Measurements from ENCODE around the gene HASPIN.
A peak's percentile ranks its signal among the peaks of the same experiment; 100 is the strongest.

HASPIN gene

GRCh38 chr17:3689262-3690093 lies 34.2 kb upstream of the HASPIN start:
- in situ Hi-C loops (cut with MboI; ENCODE audit: low sequenced_read_pairs, unreplicated experiment), result no loop called here
- no peak for DNase-seq (ENCODE audit: low spot score)
- no peak for TF ChIP-seq CTCF (IDR thresholded peaks at IDR 0.05; ENCODE audit: borderline replicate concordance, control extremely low read depth, extremely low read depth, insufficient read depth, missing control alignments)

DNA sequence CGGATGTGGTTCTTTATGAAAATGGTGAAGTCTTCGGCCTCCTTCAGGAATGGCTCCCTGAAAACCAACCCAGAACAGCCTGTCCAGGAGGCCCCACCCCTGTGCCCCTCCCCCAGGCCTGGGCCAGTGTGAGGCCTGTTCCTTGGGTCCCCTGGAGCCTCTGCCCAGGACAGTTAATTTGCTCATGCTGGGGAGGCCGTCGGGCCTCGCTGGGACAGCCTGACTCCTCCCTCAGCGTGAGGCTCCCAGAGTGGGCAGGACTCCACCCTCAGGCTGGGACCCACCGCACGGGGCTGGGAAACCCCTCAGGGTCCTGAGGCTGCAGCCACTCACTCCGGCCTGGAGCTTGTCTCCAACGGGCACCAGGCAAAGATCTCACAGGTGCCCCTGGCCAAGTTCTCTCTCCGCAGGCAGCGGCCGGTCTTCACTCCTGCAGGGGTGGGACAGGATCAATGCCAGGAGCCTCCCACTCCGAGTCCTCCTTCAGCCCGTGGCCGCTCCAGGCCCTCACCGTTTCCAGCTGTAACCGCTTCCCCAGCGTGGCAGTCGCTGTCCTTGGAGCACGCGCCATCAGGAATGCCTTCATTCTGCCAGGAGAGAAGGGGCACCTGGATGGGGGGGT lies 33.5 kb upstream of the HASPIN start:
- no peak for TF ChIP-seq CTCF (IDR thresholded peaks at IDR 0.05; ENCODE audit: borderline replicate concordance, control extremely low read depth, extremely low read depth, insufficient read depth, missing control alignments)
- DNase-seq (ENCODE audit: low spot score), result peak; percentile 32
- in situ Hi-C loops (cut with MboI; ENCODE audit: low sequenced_read_pairs, unreplicated experiment), result no loop called here

GRCh38 chr17:3691617-3692067 lies 32.1 kb upstream of the HASPIN start:
- TF ChIP-seq CTCF (IDR thresholded peaks at IDR 0.05; ENCODE audit: borderline replicate concordance, control extremely low read depth, extremely low read depth, insufficient read depth, missing control alignments), result peak; percentile 28
- in situ Hi-C loops (cut with MboI; ENCODE audit: low sequenced_read_pairs, unreplicated experiment), result no loop called here
- DNase-seq (ENCODE audit: low spot score), result no peak

GRCh38 chr17:3692346-3692745 lies 31.4 kb upstream of the HASPIN start:
- no peak for TF ChIP-seq CTCF (IDR thresholded peaks at IDR 0.05; ENCODE audit: borderline replicate concordance, control extremely low read depth, extremely low read depth, insufficient read depth, missing control alignments)
- in situ Hi-C loops (cut with MboI; ENCODE audit: low sequenced_read_pairs, unreplicated experiment), result no loop called here
- no peak for DNase-seq (ENCODE audit: low spot score)

- no peak for TF ChIP-seq CTCF (IDR thresholded peaks at IDR 0.05; ENCODE audit: borderline replicate concordance, control extremely low read depth, extremely low read depth, insufficient read depth, missing control alignments)
- in situ Hi-C loops (cut with MboI; ENCODE audit: low sequenced_read_pairs, unreplicated experiment), result no loop called here
- no peak for DNase-seq (ENCODE audit: low spot score)
Observed at GRCh38 chr17:3693141-3693540, 30.6 kb upstream of the HASPIN start.

DNA sequence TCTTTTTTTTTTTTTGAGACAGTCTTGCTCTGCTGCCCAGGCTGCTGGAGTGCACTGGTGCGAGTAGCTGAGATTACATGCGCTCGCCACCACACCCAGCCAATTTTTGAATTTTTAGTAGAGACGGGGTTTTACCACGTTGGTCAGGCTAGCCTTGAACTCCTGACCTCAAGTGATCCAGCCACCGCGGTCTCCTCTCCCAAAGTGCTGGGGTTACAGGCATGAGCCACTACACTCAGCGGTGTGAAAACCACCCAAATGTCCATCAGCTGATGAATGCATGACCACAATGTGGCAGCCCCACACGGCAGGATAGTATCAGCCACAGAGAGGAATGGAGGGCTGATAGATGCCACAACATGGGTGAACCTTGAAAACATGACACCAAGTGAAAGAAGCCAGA lies 29.9 kb upstream of the HASPIN start:
- DNase-seq (ENCODE audit: low spot score), result no peak
- in situ Hi-C loops (cut with MboI; ENCODE audit: low sequenced_read_pairs, unreplicated experiment), result no loop called here
- no peak for TF ChIP-seq CTCF (IDR thresholded peaks at IDR 0.05; ENCODE audit: borderline replicate concordance, control extremely low read depth, extremely low read depth, insufficient read depth, missing control alignments)

Data from GM13976 (cell line).